HCT116 (cell line): Measurements from ENCODE around the gene G0S2. TPM values are rescaled to one million over a fixed set of nuclear protein-coding genes. Genes with fewer than 3 reads are reported as not detected.

Source experiments
- ATAC-seq: fragments of 200-7000 bp; cut with Tn5 transposase; 2 replicates; pipeline ENCODE4 v1.9.1; 2020; ENCODE audit warnings: mild to moderate bottlenecking, moderate library complexity
- BruUV-seq: library from RNA; stranded (reverse); fragments of 400-500 nt; replicated peaks from 2 replicates; lab custom pipeline; 2021; lab: Mats Ljungman, UMichigan
- CTCF ChIA-PET: fragments of 300-600 bp; sonication (Branson Sonifier 250); formaldehyde crosslinking; loops from one replicate; lab custom pipeline; 2021; ENCODE audit warnings: antibody characterized with exemption; lab: Charles Lee
- POLR2A ChIA-PET: fragments of 300-600, 350-600 bp; sonication (Branson Sonifier 250); formaldehyde crosslinking; loops from one replicate; lab custom pipeline; 2021; ENCODE audit warnings: antibody characterized with exemption; lab: Charles Lee
- RAD21 ChIA-PET, 2 experiments: fragments of 300-600 bp; sonication (Branson Sonifier 250); formaldehyde crosslinking; loops; one replicate each; lab custom pipeline; 2023; ENCODE audit warnings: low total read pairs in 2 of 2; ENCODE audit not compliant: uncharacterized antibody in 2 of 2, unreplicated experiment in 2 of 2, low non-redundant PET in 1 of 2; lab: Charles Lee
- DNase-seq: peaks from one replicate; pipeline ENCODE4 v3.0.0-alpha.2; 2010; ENCODE audit warnings: low read depth, low spot score
- H2AFZ ChIP-seq: fragments of 200-600 bp; shearing (Covaris generic), sonication (generic); 2 replicates; pipeline ENCODE4 v1.6.1; 2017; ENCODE audit warnings: low read depth, mixed run types, mixed read lengths, antibody characterized with exemption, low read length; ENCODE audit not compliant: poor library complexity, severe bottlenecking
- H3K27ac ChIP-seq: 2 replicates; pipeline ENCODE4 v1.5.1; 2012; ENCODE audit warnings: low read depth, low read length
- H3K27me3 ChIP-seq: fragments of 200-600 bp; sonication (generic); 2 replicates; pipeline ENCODE4 v1.6.1; 2016; ENCODE audit warnings: mixed run types, low read length, mixed read lengths; ENCODE audit not compliant: insufficient read depth
- H3K36me3 ChIP-seq, 2 experiments: fragments of 200-500 bp in 1 of 2; fragments of 200-600 bp in 1 of 2; sonication (Bioruptor generic) in 1 of 2; sonication (generic) in 1 of 2; 2 replicates each; pipeline versions ENCODE4 v1.5.1 to v1.6.1; 2014 to 2016; ENCODE audit warnings: low read length in 2 of 2, inconsistent platforms in 1 of 2, mixed read lengths in 1 of 2, mixed run types in 1 of 2; ENCODE audit not compliant: insufficient read depth in 2 of 2, control insufficient read depth in 1 of 2
- H3K4me1 ChIP-seq, 2 experiments: fragments of 200-600 bp in 1 of 2; sonication (generic) in 1 of 2; 2 replicates each; pipeline versions ENCODE4 v1.5.1 to v1.6.1; 2012 to 2017; ENCODE audit warnings: low read length in 2 of 2, inconsistent platforms in 1 of 2, mild to moderate bottlenecking in 1 of 2, mixed read lengths in 1 of 2, mixed run types in 1 of 2, moderate library complexity in 1 of 2; ENCODE audit not compliant: insufficient read depth in 2 of 2, control insufficient read depth in 1 of 2
- H3K4me2 ChIP-seq: fragments of 200-600 bp; sonication (generic); 2 replicates; pipeline ENCODE4 v1.6.1; 2017; ENCODE audit warnings: mixed run types, low read length, mixed read lengths
- H3K4me3 ChIP-seq, 2 experiments: fragments of 200-600 bp in 1 of 2; sonication (generic) in 1 of 2; replicated peaks in 1 of 2; 2 replicates each; pipeline ENCODE4 v1.5.1; 2011 to 2016; ENCODE audit warnings: low read length in 2 of 2, control low read depth in 1 of 2, low read depth in 1 of 2, mild to moderate bottlenecking in 1 of 2, mixed read lengths in 1 of 2, mixed run types in 1 of 2
- H3K79me2 ChIP-seq: fragments of 200-600 bp; sonication (generic); 2 replicates; pipeline ENCODE4 v1.6.1; 2017; ENCODE audit warnings: mild to moderate bottlenecking, mixed run types, low read length, moderate library complexity, mixed read lengths; ENCODE audit not compliant: insufficient read depth
- H3K9ac ChIP-seq: fragments of 200-600 bp; sonication (generic); 2 replicates; pipeline ENCODE4 v1.6.1; 2016; ENCODE audit warnings: low read length, mixed read lengths
- H3K9me2 ChIP-seq: fragments of 200-600 bp; sonication (generic), shearing (Covaris generic); 2 replicates; pipeline ENCODE4 v1.6.1; 2017; ENCODE audit warnings: mixed run types, mild to moderate bottlenecking, moderate library complexity; ENCODE audit not compliant: insufficient read depth
- H3K9me3 ChIP-seq, 2 experiments: fragments of 200-500 bp in 1 of 2; fragments of 200-600 bp in 1 of 2; sonication (Bioruptor generic) in 1 of 2; sonication (generic) in 1 of 2; 2 replicates each; pipeline ENCODE4 v1.6.1; 2014 to 2017; ENCODE audit warnings: low read length in 2 of 2, mixed read lengths in 2 of 2, inconsistent platforms in 1 of 2, low read depth in 1 of 2, mild to moderate bottlenecking in 1 of 2, mixed run types in 1 of 2, moderate library complexity in 1 of 2; ENCODE audit not compliant: control insufficient read depth in 1 of 2, insufficient read depth in 1 of 2
- H4K20me1 ChIP-seq: fragments of 200-600 bp; sonication (generic), shearing (Covaris generic); 2 replicates; pipeline ENCODE4 v1.6.1; 2017; ENCODE audit warnings: mixed run types, mild to moderate bottlenecking, moderate library complexity; ENCODE audit not compliant: insufficient read depth
- EZH2 ChIP-seq: fragments of 200-600 bp; sonication (generic); IDR thresholded peaks from 2 replicates; pipeline ENCODE4 v1.6.1; 2017; ENCODE audit warnings: antibody characterized with exemption, mixed run types
- EZH2phosphoT487 ChIP-seq: fragments of 200-600 bp; IDR thresholded peaks from 2 replicates; pipeline ENCODE4 v1.6.1; 2018; ENCODE audit warnings: antibody characterized with exemption, borderline replicate concordance
- FOSL1 ChIP-seq: IDR thresholded peaks from 2 replicates; pipeline ENCODE4 v1.6.1; 2012; ENCODE audit warnings: low read depth
- POLR2A ChIP-seq: IDR thresholded peaks from 2 replicates; pipeline ENCODE4 v1.7.0; 2011; ENCODE audit warnings: borderline replicate concordance; ENCODE audit not compliant: insufficient read depth, insufficient read length; ENCODE audit errors: extremely low read depth
- RAD21 ChIP-seq: IDR thresholded peaks from 2 replicates; pipeline ENCODE4 v1.6.1; 2012; ENCODE audit warnings: low read depth, mild to moderate bottlenecking
- SRF ChIP-seq: IDR thresholded peaks from 2 replicates; pipeline ENCODE4 v1.6.1; 2012; ENCODE audit warnings: low read depth
- YY1 ChIP-seq: IDR thresholded peaks from 2 replicates; pipeline ENCODE4 v1.6.1; 2011; ENCODE audit warnings: low read length, low read depth, moderate library complexity, mild to moderate bottlenecking; ENCODE audit not compliant: insufficient replicate concordance; ENCODE audit errors: extremely low read depth
- intact Hi-C: fragments of 100-400 bp; cut with micrococcal nuclease; formaldehyde crosslinking; loops from 2 replicates; pipeline ENCODE4 v1.10.0; 2022
- total RNA-seq: library from RNA; stranded (reverse); gene quantifications from one replicate; pipeline ENCODE4 v1.2.1, GENCODE V29; 2021; ENCODE audit not compliant: unreplicated experiment
- TF ChIP-seq, protein P1 (sequence below): IDR thresholded peaks from 2 replicates; pipeline ENCODE4 v1.6.1; 2012
- TF ChIP-seq, protein P2 (sequence below): IDR thresholded peaks from 2 replicates; pipeline ENCODE4 v1.6.1; 2012

The G0S2 gene
- total RNA-seq, 1 experiment from 2014 or later = not detected

DNA sequence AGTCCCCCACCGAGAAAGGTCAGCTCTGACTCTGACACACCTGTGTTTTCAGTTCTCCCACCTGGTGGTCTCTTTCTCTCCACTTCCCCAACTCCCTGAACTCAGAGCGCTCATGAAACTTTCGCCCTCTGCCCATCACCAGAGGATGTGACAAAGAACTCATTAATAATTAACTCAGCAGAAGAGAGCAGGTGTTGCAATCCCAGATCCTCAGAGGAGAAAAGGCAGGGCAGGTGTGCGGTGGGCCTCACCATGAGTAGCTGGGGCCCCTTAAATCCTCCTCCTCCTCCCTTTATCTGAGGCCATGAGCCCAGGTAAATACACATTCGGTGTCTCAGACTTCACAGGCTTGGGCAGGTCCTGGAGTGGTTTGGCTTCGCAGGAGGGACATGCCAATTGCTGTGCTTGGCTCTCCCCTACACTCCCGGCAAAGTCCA, 21.3 kb upstream of the G0S2 start:
- ChIA-PET CTCF (interaction anchor here (0.9 to 2.4 kb wide), 3 partner anchors 39 to 94 kb away, joined by 4 to 7 read pairs (median 4); no protein-coding TSS in a partner anchor), POLR2A (interaction anchor here (1.4 kb wide), 1 partner anchor 21 kb away, joined by 3 read pairs; the partner anchor contains the start of gene G0S2), RAD21 (no interaction called here)
- peaks cover 63 to 92% of the 10 kb centered on the region in 2 experiments for H3K4me1 ChIP-seq
- no peaks in the 10 kb centered on the region for H4K20me1 ChIP-seq
- no peak for DNase-seq
- TF ChIP-seq YY1 = no peak
- TF ChIP-seq, protein P1, sequence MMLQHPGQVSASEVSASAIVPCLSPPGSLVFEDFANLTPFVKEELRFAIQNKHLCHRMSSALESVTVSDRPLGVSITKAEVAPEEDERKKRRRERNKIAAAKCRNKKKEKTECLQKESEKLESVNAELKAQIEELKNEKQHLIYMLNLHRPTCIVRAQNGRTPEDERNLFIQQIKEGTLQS = no peak
- TF ChIP-seq SRF = no peak
- TF ChIP-seq, protein P2, sequence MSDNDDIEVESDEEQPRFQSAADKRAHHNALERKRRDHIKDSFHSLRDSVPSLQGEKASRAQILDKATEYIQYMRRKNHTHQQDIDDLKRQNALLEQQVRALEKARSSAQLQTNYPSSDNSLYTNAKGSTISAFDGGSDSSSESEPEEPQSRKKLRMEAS = no peak
- TF ChIP-seq RAD21 = no peak
- no peak for TF ChIP-seq EZH2
- TF ChIP-seq FOSL1 = no peak
- no peak for TF ChIP-seq EZH2phosphoT487
- no peak for TF ChIP-seq POLR2A
- H3K27me3 ChIP-seq = no peaks in the 10 kb centered on the region
- no peak for ATAC-seq
- peak overlapping the region; percentile 88 for H3K4me2 ChIP-seq
- no peak overlapping the region for H2AFZ ChIP-seq
- peak overlapping the region; percentile 74; the same call in 1 of the 2 replicates for H3K27ac ChIP-seq
- H3K36me3 ChIP-seq = no peaks in the 10 kb centered on the region
- H3K9me3 ChIP-seq = no peaks in the 10 kb centered on the region
- 0 out of 2 replicates have a peak, but pooled peaks cover 6% of the 10 kb centered on the region for H3K79me2 ChIP-seq
- peak overlapping the region; percentile 72 for H3K9ac ChIP-seq
- no peaks in the 10 kb centered on the region for H3K9me2 ChIP-seq
- 0 out of 4 replicates have a peak overlapping the region, but pooled peaks of 1 of the 2 experiments have one; percentile 25 for H3K4me3 ChIP-seq
- intact Hi-C loops = loop anchor here (1.0 to 2.0 kb wide), 2 partner anchors 37 to 93 kb away; no protein-coding TSS in a partner anchor
- no TSS peak for BruUV-seq
